ENCODE measurements around the gene EXO1.

GRCh38 chr1:241821363-241821762, 26.6 kb upstream of the EXO1 start:
- TF ChIP-seq POLR2AphosphoS5 (IDR thresholded peaks at IDR 0.05) (no peak), POLR2A (IDR thresholded peaks at IDR 0.05) (no peak)
- TF ChIP-seq, protein P1, sequence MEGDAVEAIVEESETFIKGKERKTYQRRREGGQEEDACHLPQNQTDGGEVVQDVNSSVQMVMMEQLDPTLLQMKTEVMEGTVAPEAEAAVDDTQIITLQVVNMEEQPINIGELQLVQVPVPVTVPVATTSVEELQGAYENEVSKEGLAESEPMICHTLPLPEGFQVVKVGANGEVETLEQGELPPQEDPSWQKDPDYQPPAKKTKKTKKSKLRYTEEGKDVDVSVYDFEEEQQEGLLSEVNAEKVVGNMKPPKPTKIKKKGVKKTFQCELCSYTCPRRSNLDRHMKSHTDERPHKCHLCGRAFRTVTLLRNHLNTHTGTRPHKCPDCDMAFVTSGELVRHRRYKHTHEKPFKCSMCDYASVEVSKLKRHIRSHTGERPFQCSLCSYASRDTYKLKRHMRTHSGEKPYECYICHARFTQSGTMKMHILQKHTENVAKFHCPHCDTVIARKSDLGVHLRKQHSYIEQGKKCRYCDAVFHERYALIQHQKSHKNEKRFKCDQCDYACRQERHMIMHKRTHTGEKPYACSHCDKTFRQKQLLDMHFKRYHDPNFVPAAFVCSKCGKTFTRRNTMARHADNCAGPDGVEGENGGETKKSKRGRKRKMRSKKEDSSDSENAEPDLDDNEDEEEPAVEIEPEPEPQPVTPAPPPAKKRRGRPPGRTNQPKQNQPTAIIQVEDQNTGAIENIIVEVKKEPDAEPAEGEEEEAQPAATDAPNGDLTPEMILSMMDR (IDR thresholded peaks at IDR 0.05 in 8 of 11, conservative IDR thresholded peaks at IDR 0.05 in 3 of 11), result no peak

All from spleen (tissue), 7 donors.